Measurements from ENCODE around the gene AHCYL2. TPM values are rescaled to one million over a fixed set of nuclear protein-coding genes. Genes with fewer than 3 reads are reported as not detected.

The AHCYL2 gene
- total RNA-seq, 3 donors from 2014 or later (not counting 1 experiment from before 2014, with no cell fraction given) = 11.6 to 15.2 (median 14.5) TPM

- H3K27me3 ChIP-seq (ENCODE audit: control insufficient read depth, insufficient read depth, low read length) = no peaks in the 10 kb centered on the region
- Mint-ChIP-seq H3K4me1 (no peaks in the 10 kb centered on the region), H3K36me3 (no peaks in the 10 kb centered on the region), H3K27me3 (ENCODE audit: low read depth in 2 of 2) (no peaks in the 10 kb centered on the region), H3K27ac (no peak overlapping the region), H3K4me3 (no peak overlapping the region), H3K9me3 (no peaks in the 10 kb centered on the region)
- H3K27ac ChIP-seq (ENCODE audit: low read length) = no peak overlapping the region
- no peak for ATAC-seq
- no peak overlapping the region for H3K4me3 ChIP-seq (ENCODE audit: low read length)
- no peaks in the 10 kb centered on the region for H3K9me3 ChIP-seq (ENCODE audit: control insufficient read depth, insufficient read depth, low read length)
- intact Hi-C loops (cut with micrococcal nuclease) = no loop called here
- no peak for DNase-seq
- H3K36me3 ChIP-seq (ENCODE audit: control insufficient read depth, insufficient read depth, low read length) = no peaks in the 10 kb centered on the region
- WGBS (ENCODE audit: insufficient coverage) = 93% methylated on average over 6 of the region's 6 CpGs
- TF ChIP-seq CTCF (IDR thresholded peaks at IDR 0.05) = no peak
- H3K4me1 ChIP-seq (ENCODE audit: control insufficient read depth, insufficient read depth, low read length) = peaks cover 6% of the 10 kb centered on the region
Measured at GRCh38 chr7:129266181-129266580, 41.4 kb downstream of the AHCYL2 start.

GRCh38 chr7:129270077-129270476 lies 45.2 kb downstream of the AHCYL2 start:
- TF ChIP-seq CTCF (IDR thresholded peaks at IDR 0.05) = no peak
- 93% methylated on average over 2 of the region's 3 CpGs for WGBS (ENCODE audit: insufficient coverage)
- Histone ChIP-seq H3K27ac (ENCODE audit: low read length) (no peak overlapping the region), H3K4me3 (ENCODE audit: low read length) (no peak overlapping the region), H3K4me1 (ENCODE audit: control insufficient read depth, insufficient read depth, low read length) (no peaks in the 10 kb centered on the region), H3K9me3 (ENCODE audit: control insufficient read depth, insufficient read depth, low read length) (no peaks in the 10 kb centered on the region), H3K27me3 (ENCODE audit: control insufficient read depth, insufficient read depth, low read length) (no peaks in the 10 kb centered on the region), H3K36me3 (ENCODE audit: control insufficient read depth, insufficient read depth, low read length) (peaks cover 5% of the 10 kb centered on the region)
- Mint-ChIP-seq H3K27me3 (ENCODE audit: low read depth in 2 of 2) (no peaks in the 10 kb centered on the region), H3K4me1 (peaks cover 0 to 5% of the 10 kb centered on the region in 2 donors), H3K36me3 (no peaks in the 10 kb centered on the region), H3K4me3 (no peak overlapping the region), H3K9me3 (no peaks in the 10 kb centered on the region), H3K27ac (no peak overlapping the region)
- intact Hi-C loops (cut with micrococcal nuclease) = no loop called here
- DNase-seq (no peak), ATAC-seq (no peak)

- Histone ChIP-seq H3K36me3 (ENCODE audit: control insufficient read depth, insufficient read depth, low read length) (peaks cover 5% of the 10 kb centered on the region), H3K27me3 (ENCODE audit: control insufficient read depth, insufficient read depth, low read length) (no peaks in the 10 kb centered on the region), H3K27ac (ENCODE audit: low read length) (no peak overlapping the region), H3K9me3 (ENCODE audit: control insufficient read depth, insufficient read depth, low read length) (no peaks in the 10 kb centered on the region), H3K4me3 (ENCODE audit: low read length) (peak overlapping the region; percentile 4), H3K4me1 (ENCODE audit: control insufficient read depth, insufficient read depth, low read length) (no peaks in the 10 kb centered on the region)
- H3K9me3 Mint-ChIP-seq = no peaks in the 10 kb centered on the region
- H3K27me3 Mint-ChIP-seq (ENCODE audit: low read depth in 2 of 2) = no peaks in the 10 kb centered on the region
- H3K4me3 Mint-ChIP-seq = peak overlapping the region; percentile 71
- ATAC-seq (peak; percentile 93 to 100 (median 100)), DNase-seq (peak; percentile 31 to 88)
- WGBS (ENCODE audit: insufficient coverage) = 64% methylated on average over 3 of the region's 5 CpGs
- intact Hi-C loops (cut with micrococcal nuclease) = loop anchor here (1.0 kb wide), 1 partner anchor 53 kb away; no protein-coding TSS in a partner anchor
- H3K4me1 Mint-ChIP-seq = peaks cover 0 to 5% of the 10 kb centered on the region in 2 donors
- peak; percentile 89 for TF ChIP-seq CTCF (IDR thresholded peaks at IDR 0.05)
- H3K36me3 Mint-ChIP-seq = no peaks in the 10 kb centered on the region
- no peak overlapping the region for H3K27ac Mint-ChIP-seq
Measured at GRCh38 chr7:129271500-129272355, 46.9 kb downstream of the AHCYL2 start.

All from natural killer cell (primary cell).